Adrenal gland (tissue), 5 donors: ENCODE measurements around the gene TBCEL.

Experiments used
- CTCF ChIP-seq, 6 experiments: fragments of 450-650 bp in 4 of 6; fragments of 200-600 bp in 2 of 6; sonication (generic) in 1 of 6; IDR thresholded peaks; 1 replicate in 5 of 6; 2 replicates in 1 of 6; pipeline versions ENCODE4 v1.5.1 to v1.8.0; 2016 to 2021; ENCODE audit warnings: antibody characterized with exemption in 6 of 6, mild to moderate bottlenecking in 2 of 6, moderate library complexity in 1 of 6
- POLR2A ChIP-seq, 2 donors: fragments of 450-650 bp; IDR thresholded peaks; one replicate each; pipeline ENCODE4 v1.6.1; 2017; ENCODE audit warnings: antibody characterized with exemption in 2 of 2, mild to moderate bottlenecking in 2 of 2, moderate library complexity in 1 of 2
- donor health status: DM: no; HTN: no; CAD: no.

GRCh38 chr11:120996973-120997372 lies 26.9 kb upstream of the TBCEL start:
- TF ChIP-seq POLR2A (IDR thresholded peaks at IDR 0.05) (no peak), CTCF (IDR thresholded peaks at IDR 0.05) (no peak)
